Measurements from ENCODE around the gene POLR2J.

POLR2J gene

GRCh38 chr7:102451371-102452054 is 27.2 kb downstream of the POLR2J start:
- Histone ChIP-seq H3K79me2 (ENCODE audit: control insufficient read depth, insufficient read depth, low read length, unreplicated experiment) (no peaks in the 10 kb centered on the region), H3K4me3 (ENCODE audit: low read depth, low read length) (no peak overlapping the region), H3K36me3 (ENCODE audit: insufficient read depth, low read length) (no peaks in the 10 kb centered on the region), H3K27me3 (ENCODE audit: insufficient read depth, low read length) (no peaks in the 10 kb centered on the region), H3K4me1 (ENCODE audit: control insufficient read depth, insufficient read depth, low read length, unreplicated experiment) (peaks cover 10% of the 10 kb centered on the region), H3K27ac (ENCODE audit: low read depth, low read length) (no peak overlapping the region), H2AFZ (ENCODE audit: low read length, unreplicated experiment) (no peak overlapping the region)

GRCh38 chr7:102450242-102450641 is 28.5 kb downstream of the POLR2J start:
- Histone ChIP-seq H3K4me1 (ENCODE audit: control insufficient read depth, insufficient read depth, low read length, unreplicated experiment) (peaks cover 10% of the 10 kb centered on the region), H3K27me3 (ENCODE audit: insufficient read depth, low read length) (no peaks in the 10 kb centered on the region), H2AFZ (ENCODE audit: low read length, unreplicated experiment) (no peak overlapping the region), H3K27ac (ENCODE audit: low read depth, low read length) (no peak overlapping the region), H3K4me3 (ENCODE audit: low read depth, low read length) (no peak overlapping the region), H3K79me2 (ENCODE audit: control insufficient read depth, insufficient read depth, low read length, unreplicated experiment) (no peaks in the 10 kb centered on the region), H3K36me3 (ENCODE audit: insufficient read depth, low read length) (no peaks in the 10 kb centered on the region)

GRCh38 chr7:102449136-102449535 is 29.6 kb downstream of the POLR2J start:
- Histone ChIP-seq H3K4me3 (ENCODE audit: low read depth, low read length) (no peak overlapping the region), H3K36me3 (ENCODE audit: insufficient read depth, low read length) (no peaks in the 10 kb centered on the region), H3K27me3 (ENCODE audit: insufficient read depth, low read length) (no peaks in the 10 kb centered on the region), H3K27ac (ENCODE audit: low read depth, low read length) (no peak overlapping the region), H2AFZ (ENCODE audit: low read length, unreplicated experiment) (no peak overlapping the region), H3K4me1 (ENCODE audit: control insufficient read depth, insufficient read depth, low read length, unreplicated experiment) (peaks cover 10% of the 10 kb centered on the region), H3K79me2 (ENCODE audit: control insufficient read depth, insufficient read depth, low read length, unreplicated experiment) (no peaks in the 10 kb centered on the region)

- Histone ChIP-seq H3K79me2 (ENCODE audit: control insufficient read depth, insufficient read depth, low read length, unreplicated experiment) (no peaks in the 10 kb centered on the region), H3K27ac (ENCODE audit: low read depth, low read length) (no peak overlapping the region), H2AFZ (ENCODE audit: low read length, unreplicated experiment) (no peak overlapping the region), H3K36me3 (ENCODE audit: insufficient read depth, low read length) (no peaks in the 10 kb centered on the region), H3K4me1 (ENCODE audit: control insufficient read depth, insufficient read depth, low read length, unreplicated experiment) (peaks cover 10% of the 10 kb centered on the region), H3K4me3 (ENCODE audit: low read depth, low read length) (no peak overlapping the region), H3K27me3 (ENCODE audit: insufficient read depth, low read length) (no peaks in the 10 kb centered on the region)
These were observed 31.4 kb downstream of the POLR2J start for GRCh38 chr7:102447311-102447710.

GRCh38 chr7:102446387-102447156 is 32.1 kb downstream of the POLR2J start:
- H3K27ac ChIP-seq (ENCODE audit: low read depth, low read length): no peak overlapping the region

GRCh38 chr7:102445674-102446071 is 33.0 kb downstream of the POLR2J start:
- Histone ChIP-seq H3K4me1 (ENCODE audit: control insufficient read depth, insufficient read depth, low read length, unreplicated experiment) (peaks cover 9% of the 10 kb centered on the region), H3K27ac (ENCODE audit: low read depth, low read length) (no peak overlapping the region), H2AFZ (ENCODE audit: low read length, unreplicated experiment) (no peak overlapping the region), H3K27me3 (ENCODE audit: insufficient read depth, low read length) (no peaks in the 10 kb centered on the region), H3K4me3 (ENCODE audit: low read depth, low read length) (no peak overlapping the region), H3K79me2 (ENCODE audit: control insufficient read depth, insufficient read depth, low read length, unreplicated experiment) (no peaks in the 10 kb centered on the region), H3K36me3 (ENCODE audit: insufficient read depth, low read length) (no peaks in the 10 kb centered on the region; the same call in 1 of the 2 replicates)

More at GRCh38 chr7:102446387-102447156, 32.1 kb downstream of the POLR2J start:
- Histone ChIP-seq H3K4me3 (ENCODE audit: low read depth, low read length) (no peak overlapping the region), H3K36me3 (ENCODE audit: insufficient read depth, low read length) (no peaks in the 10 kb centered on the region; the same call in 1 of the 2 replicates), H3K79me2 (ENCODE audit: control insufficient read depth, insufficient read depth, low read length, unreplicated experiment) (no peaks in the 10 kb centered on the region), H3K4me1 (ENCODE audit: control insufficient read depth, insufficient read depth, low read length, unreplicated experiment) (peaks cover 10% of the 10 kb centered on the region), H2AFZ (ENCODE audit: low read length, unreplicated experiment) (no peak overlapping the region), H3K27me3 (ENCODE audit: insufficient read depth, low read length) (no peaks in the 10 kb centered on the region)

- Histone ChIP-seq H3K36me3 (ENCODE audit: insufficient read depth, low read length) (no peaks in the 10 kb centered on the region; the same call in 1 of the 2 replicates), H3K27ac (ENCODE audit: low read depth, low read length) (no peak overlapping the region)
These were observed 33.6 kb downstream of the POLR2J start for GRCh38 chr7:102444961-102445673.

GRCh38 chr7:102439963-102440795 is 38.5 kb downstream of the POLR2J start:
- Histone ChIP-seq H3K4me1 (ENCODE audit: control insufficient read depth, insufficient read depth, low read length, unreplicated experiment) (peaks cover 12% of the 10 kb centered on the region), H3K4me3 (ENCODE audit: low read depth, low read length) (no peak overlapping the region), H3K79me2 (ENCODE audit: control insufficient read depth, insufficient read depth, low read length, unreplicated experiment) (peaks cover 2% of the 10 kb centered on the region), H2AFZ (ENCODE audit: low read length, unreplicated experiment) (no peak overlapping the region), H3K27me3 (ENCODE audit: insufficient read depth, low read length) (no peaks in the 10 kb centered on the region), H3K27ac (ENCODE audit: low read depth, low read length) (peak overlapping the region; percentile 64), H3K36me3 (ENCODE audit: insufficient read depth, low read length) (no peaks in the 10 kb centered on the region; the same call in 1 of the 2 replicates)

More at GRCh38 chr7:102444961-102445673, 33.6 kb downstream of the POLR2J start:
- Histone ChIP-seq H3K4me1 (ENCODE audit: control insufficient read depth, insufficient read depth, low read length, unreplicated experiment) (peaks cover 14% of the 10 kb centered on the region), H3K4me3 (ENCODE audit: low read depth, low read length) (no peak overlapping the region), H2AFZ (ENCODE audit: low read length, unreplicated experiment) (no peak overlapping the region), H3K27me3 (ENCODE audit: insufficient read depth, low read length) (no peaks in the 10 kb centered on the region), H3K79me2 (ENCODE audit: control insufficient read depth, insufficient read depth, low read length, unreplicated experiment) (no peaks in the 10 kb centered on the region)

- Histone ChIP-seq H3K36me3 (ENCODE audit: insufficient read depth, low read length) (no peaks in the 10 kb centered on the region), H3K4me1 (ENCODE audit: control insufficient read depth, insufficient read depth, low read length, unreplicated experiment) (peaks cover 26% of the 10 kb centered on the region), H3K27me3 (ENCODE audit: insufficient read depth, low read length) (no peaks in the 10 kb centered on the region), H2AFZ (ENCODE audit: low read length, unreplicated experiment) (no peak overlapping the region), H3K79me2 (ENCODE audit: control insufficient read depth, insufficient read depth, low read length, unreplicated experiment) (peaks cover 14% of the 10 kb centered on the region), H3K27ac (ENCODE audit: low read depth, low read length) (no peak overlapping the region), H3K4me3 (ENCODE audit: low read depth, low read length) (no peak overlapping the region)
These were observed 42.6 kb downstream of the POLR2J start for GRCh38 chr7:102436118-102436517.

- H2AFZ ChIP-seq (ENCODE audit: low read length, unreplicated experiment): peak overlapping the region; percentile 96
These were observed 44.7 kb downstream of the POLR2J start for GRCh38 chr7:102434039-102434486.

More at GRCh38 chr7:102434039-102434486, 44.7 kb downstream of the POLR2J start:
- Histone ChIP-seq H3K4me3 (ENCODE audit: low read depth, low read length) (peak overlapping the region; percentile 97), H3K79me2 (ENCODE audit: control insufficient read depth, insufficient read depth, low read length, unreplicated experiment) (peaks cover 14% of the 10 kb centered on the region), H3K36me3 (ENCODE audit: insufficient read depth, low read length) (no peaks in the 10 kb centered on the region), H3K27ac (ENCODE audit: low read depth, low read length) (no peak overlapping the region), H3K27me3 (ENCODE audit: insufficient read depth, low read length) (no peaks in the 10 kb centered on the region), H3K4me1 (ENCODE audit: control insufficient read depth, insufficient read depth, low read length, unreplicated experiment) (peaks cover 14% of the 10 kb centered on the region)

Data from ACC112 (cell line).